Kidney (tissue), 14 donors: Measurements from ENCODE around the gene ARHGEF10L. TPM values are rescaled to one million over a fixed set of nuclear protein-coding genes. Genes with fewer than 3 reads are reported as not detected.

ENCODE experiments used
- DNase-seq, 5 donors: peaks; one replicate each; pipeline ENCODE4 v3.0.0-alpha.2; 2013 to 2020
- FAIRE-seq: peaks from 2 replicates; lab custom pipeline; 2012; peaks lifted over from hg19 to GRCh38; lab: Jason Lieb, UNC
- H3K27ac ChIP-seq, 2 donors: one replicate each; pipeline ENCODE4 v1.7.0; 2013; ENCODE audit warnings: low read depth in 2 of 2, low read length in 2 of 2, inconsistent platforms in 1 of 2
- H3K27me3 ChIP-seq: one replicate; pipeline ENCODE4 v1.7.1; 2013; ENCODE audit warnings: low read length, inconsistent platforms; ENCODE audit not compliant: control insufficient read depth, insufficient read depth
- H3K36me3 ChIP-seq, 3 donors: one replicate each; pipeline versions ENCODE4 v1.7.0 to v1.7.1; 2013; ENCODE audit warnings: low read length in 3 of 3, control low read depth in 1 of 3, inconsistent platforms in 1 of 3; ENCODE audit not compliant: insufficient read depth in 3 of 3, control insufficient read depth in 2 of 3
- H3K4me1 ChIP-seq, 3 donors: one replicate each; pipeline versions ENCODE4 v1.7.0 to v1.7.1; 2013; ENCODE audit warnings: low read length in 3 of 3, inconsistent platforms in 1 of 3, low read depth in 1 of 3; ENCODE audit not compliant: control insufficient read depth in 2 of 3, insufficient read depth in 2 of 3
- H3K4me3 ChIP-seq, 3 donors: one replicate each; pipeline versions ENCODE4 v1.7.0 to v1.8.1; 2013; ENCODE audit warnings: low read length in 3 of 3, control low read depth in 1 of 3, inconsistent platforms in 1 of 3
- H3K9ac ChIP-seq, 3 donors: one replicate each; pipeline versions ENCODE4 v1.7.0 to v1.7.1; 2013; ENCODE audit warnings: low read length in 3 of 3, control low read depth in 1 of 3, inconsistent platforms in 1 of 3
- H3K9me3 ChIP-seq, 3 donors: one replicate each; pipeline versions ENCODE4 v1.7.0 to v1.7.1; 2013; ENCODE audit warnings: low read length in 3 of 3, control low read depth in 1 of 3, inconsistent platforms in 1 of 3; ENCODE audit not compliant: control insufficient read depth in 2 of 3, insufficient read depth in 1 of 3
- CTCF ChIP-seq: IDR thresholded peaks from 3 replicates; pipeline ENCODE4 v1.5.1; 2012; ENCODE audit warnings: mild to moderate bottlenecking, moderate library complexity, borderline replicate concordance; ENCODE audit not compliant: insufficient read depth; ENCODE audit errors: extremely low read depth
- intact Hi-C: fragments of 100-400 bp; cut with DNase I; formaldehyde crosslinking; loops from one replicate; pipeline ENCODE4 v1.11.1; 2022
- polyA plus RNA-seq: library from polyadenylated mRNA; stranded (reverse); fragments of 350-450 nt; fragmentation: Illumina TruSeq; extraction: RNeasy Lipid Tissue Mini Kit (QIAGEN cat#74804); gene quantifications from one replicate; pipeline ENCODE4 v1.2.3, GENCODE V29; 2014; ENCODE audit warnings: low read depth, low replicate concordance; ENCODE audit not compliant: insufficient read depth
- total RNA-seq: library from RNA; stranded (reverse); fragmentation: NEBNext Ultra II Directional; extraction: Animal tissue kit (Norgen Biotek cat#: 25700); gene quantifications from one replicate; pipeline ENCODE4 v1.2.1, GENCODE V29; 2021
- donor health status: control.
- donor health status: control.
- donor health status: control.
- donor health status: control.
- donor health status: control.
- donor health status: DM: yes; HTN: yes; CAD: no.
- donor health status: Normal renal cell carcinoma (clear cell type).

ARHGEF10L gene
- total and polyA plus RNA-seq, 2 donors from 2014 or later = 40.8 to 91.9 TPM

- no peak for FAIRE-seq
- DNase-seq = peak in 3 of 5 donors; percentile 53 to 66 (median 58)
- Histone ChIP-seq H3K4me1 (peaks cover 0 to 9% (median 0%) of the 10 kb centered on the region in 3 donors), H3K9me3 (no peaks in the 10 kb centered on the region), H3K27me3 (no peaks in the 10 kb centered on the region), H3K36me3 (peaks cover 0 to 34% (median 10%) of the 10 kb centered on the region in 3 donors), H3K9ac (no peak overlapping the region), H3K4me3 (no peak overlapping the region), H3K27ac (no peak overlapping the region)
- intact Hi-C loops = no loop called here
- no peak for TF ChIP-seq CTCF
Measured at GRCh38 chr1:17671741-17672140, 132.2 kb downstream of the ARHGEF10L start.

DNA sequence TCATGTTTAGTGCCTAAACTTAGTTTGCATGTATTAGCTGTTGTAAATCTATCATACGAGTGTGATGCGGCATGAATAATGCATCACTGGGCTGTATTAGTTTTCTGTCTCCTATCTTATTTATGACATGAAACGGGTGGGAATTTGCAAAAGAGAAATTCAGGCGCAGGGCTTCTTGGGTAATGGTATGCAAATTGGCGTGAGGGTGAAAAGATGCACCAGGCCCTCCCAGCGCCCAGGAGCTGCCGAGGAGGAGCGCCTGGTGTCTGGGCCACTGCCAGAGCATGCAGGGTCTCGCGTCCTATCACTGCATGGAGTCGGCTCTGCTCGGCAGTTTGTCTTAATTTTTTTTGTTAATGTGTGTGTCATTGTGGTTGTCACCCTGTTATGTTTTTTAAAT, 132.7 kb downstream of the ARHGEF10L start:
- H3K9ac ChIP-seq = no peak overlapping the region
- no peak overlapping the region for H3K27ac ChIP-seq
- DNase-seq = no peak
- FAIRE-seq = no peak
- H3K27me3 ChIP-seq = no peaks in the 10 kb centered on the region
- no peak for TF ChIP-seq CTCF
- H3K9me3 ChIP-seq = no peaks in the 10 kb centered on the region
- intact Hi-C loops = no loop called here
- peaks cover 0 to 34% (median 10%) of the 10 kb centered on the region in 3 donors for H3K36me3 ChIP-seq
- peaks cover 0 to 9% (median 0%) of the 10 kb centered on the region in 3 donors for H3K4me1 ChIP-seq
- no peak overlapping the region for H3K4me3 ChIP-seq

- no peak overlapping the region for H3K27ac ChIP-seq
- FAIRE-seq (no peak), DNase-seq (no peak)
- H3K9me3 ChIP-seq = no peaks in the 10 kb centered on the region
- intact Hi-C loops = no loop called here
- no peak overlapping the region for H3K4me3 ChIP-seq
- H3K36me3 ChIP-seq = peaks cover 0 to 22% (median 13%) of the 10 kb centered on the region in 3 donors
- H3K27me3 ChIP-seq = no peaks in the 10 kb centered on the region
- TF ChIP-seq CTCF = no peak
- H3K4me1 ChIP-seq = peaks cover 0 to 9% (median 0%) of the 10 kb centered on the region in 3 donors
- H3K9ac ChIP-seq = no peak overlapping the region
Measured at GRCh38 chr1:17673329-17674072, 134.0 kb downstream of the ARHGEF10L start.
